ENCODE results near the gene RGN. TPM values are rescaled to one million over a fixed set of nuclear protein-coding genes. Genes with fewer than 3 reads are reported as not detected.

Gene RGN
- total and polyA plus RNA-seq, 4 donors = 27.8 to 163 (median 116) TPM

- 87% methylated on average over 4 of the region's 4 CpGs for WGBS
- Histone ChIP-seq H3K9me3 (ENCODE audit: control insufficient read depth in 4 of 4, low read length in 3 of 4) (peaks cover 0 to 4% (median 2%) of the 10 kb centered on the region in 4 donors), H3K4me1 (ENCODE audit: control insufficient read depth in 4 of 4, insufficient read depth in 4 of 4, low read length in 3 of 4) (no peaks in the 10 kb centered on the region), H3K27ac (ENCODE audit: low read depth in 1 of 2, low read length in 2 of 2) (no peak overlapping the region), H3K9ac (ENCODE audit: low read depth in 1 of 2, low read length in 2 of 2) (no peak overlapping the region), H3K36me3 (ENCODE audit: control insufficient read depth in 4 of 4, insufficient read depth in 3 of 4, low read depth in 1 of 4, low read length in 3 of 4) (peaks cover 2 to 26% (median 23%) of the 10 kb centered on the region in 4 donors), H3K4me3 (ENCODE audit: low read depth in 1 of 3, low read length in 3 of 3) (no peak overlapping the region), H3K27me3 (ENCODE audit: control insufficient read depth in 4 of 4, insufficient read depth in 4 of 4, low read length in 3 of 4) (no peaks in the 10 kb centered on the region)
- no peak for DNase-seq (ENCODE audit: low spot score)
- TF ChIP-seq, protein P1, sequence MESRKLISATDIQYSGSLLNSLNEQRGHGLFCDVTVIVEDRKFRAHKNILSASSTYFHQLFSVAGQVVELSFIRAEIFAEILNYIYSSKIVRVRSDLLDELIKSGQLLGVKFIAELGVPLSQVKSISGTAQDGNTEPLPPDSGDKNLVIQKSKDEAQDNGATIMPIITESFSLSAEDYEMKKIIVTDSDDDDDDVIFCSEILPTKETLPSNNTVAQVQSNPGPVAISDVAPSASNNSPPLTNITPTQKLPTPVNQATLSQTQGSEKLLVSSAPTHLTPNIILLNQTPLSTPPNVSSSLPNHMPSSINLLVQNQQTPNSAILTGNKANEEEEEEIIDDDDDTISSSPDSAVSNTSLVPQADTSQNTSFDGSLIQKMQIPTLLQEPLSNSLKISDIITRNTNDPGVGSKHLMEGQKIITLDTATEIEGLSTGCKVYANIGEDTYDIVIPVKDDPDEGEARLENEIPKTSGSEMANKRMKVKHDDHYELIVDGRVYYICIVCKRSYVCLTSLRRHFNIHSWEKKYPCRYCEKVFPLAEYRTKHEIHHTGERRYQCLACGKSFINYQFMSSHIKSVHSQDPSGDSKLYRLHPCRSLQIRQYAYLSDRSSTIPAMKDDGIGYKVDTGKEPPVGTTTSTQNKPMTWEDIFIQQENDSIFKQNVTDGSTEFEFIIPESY (IDR thresholded peaks at IDR 0.05) = no peak
- TF ChIP-seq, protein P2, sequence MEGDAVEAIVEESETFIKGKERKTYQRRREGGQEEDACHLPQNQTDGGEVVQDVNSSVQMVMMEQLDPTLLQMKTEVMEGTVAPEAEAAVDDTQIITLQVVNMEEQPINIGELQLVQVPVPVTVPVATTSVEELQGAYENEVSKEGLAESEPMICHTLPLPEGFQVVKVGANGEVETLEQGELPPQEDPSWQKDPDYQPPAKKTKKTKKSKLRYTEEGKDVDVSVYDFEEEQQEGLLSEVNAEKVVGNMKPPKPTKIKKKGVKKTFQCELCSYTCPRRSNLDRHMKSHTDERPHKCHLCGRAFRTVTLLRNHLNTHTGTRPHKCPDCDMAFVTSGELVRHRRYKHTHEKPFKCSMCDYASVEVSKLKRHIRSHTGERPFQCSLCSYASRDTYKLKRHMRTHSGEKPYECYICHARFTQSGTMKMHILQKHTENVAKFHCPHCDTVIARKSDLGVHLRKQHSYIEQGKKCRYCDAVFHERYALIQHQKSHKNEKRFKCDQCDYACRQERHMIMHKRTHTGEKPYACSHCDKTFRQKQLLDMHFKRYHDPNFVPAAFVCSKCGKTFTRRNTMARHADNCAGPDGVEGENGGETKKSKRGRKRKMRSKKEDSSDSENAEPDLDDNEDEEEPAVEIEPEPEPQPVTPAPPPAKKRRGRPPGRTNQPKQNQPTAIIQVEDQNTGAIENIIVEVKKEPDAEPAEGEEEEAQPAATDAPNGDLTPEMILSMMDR (IDR thresholded peaks at IDR 0.05; ENCODE audit: low read depth, low read length, missing input control) = no peak
- TF ChIP-seq FOXA1 (IDR thresholded peaks at IDR 0.05) (no peak), TAF1 (conservative IDR thresholded peaks at IDR 0.05) (no peak), FOXA2 (IDR thresholded peaks at IDR 0.05) (no peak), NR2F2 (IDR thresholded peaks at IDR 0.05) (no peak), RXRA (IDR thresholded peaks at IDR 0.05) (no peak), MAX (IDR thresholded peaks at IDR 0.05) (no peak), HNF4A (conservative IDR thresholded peaks at IDR 0.05) (no peak), JUND (IDR thresholded peaks at IDR 0.05) (no peak), SP1 (IDR thresholded peaks at IDR 0.05) (no peak), EGR1 (IDR thresholded peaks at IDR 0.05; ENCODE audit: low read depth in 2 of 2) (no peak), GABPA (IDR thresholded peaks at IDR 0.05 in 1 of 2, conservative IDR thresholded peaks at IDR 0.05 in 1 of 2) (no peak), REST (IDR thresholded peaks at IDR 0.05) (no peak)
Observed at GRCh38 chrX:47097018-47097417, 18.8 kb downstream of the RGN start.

DNA sequence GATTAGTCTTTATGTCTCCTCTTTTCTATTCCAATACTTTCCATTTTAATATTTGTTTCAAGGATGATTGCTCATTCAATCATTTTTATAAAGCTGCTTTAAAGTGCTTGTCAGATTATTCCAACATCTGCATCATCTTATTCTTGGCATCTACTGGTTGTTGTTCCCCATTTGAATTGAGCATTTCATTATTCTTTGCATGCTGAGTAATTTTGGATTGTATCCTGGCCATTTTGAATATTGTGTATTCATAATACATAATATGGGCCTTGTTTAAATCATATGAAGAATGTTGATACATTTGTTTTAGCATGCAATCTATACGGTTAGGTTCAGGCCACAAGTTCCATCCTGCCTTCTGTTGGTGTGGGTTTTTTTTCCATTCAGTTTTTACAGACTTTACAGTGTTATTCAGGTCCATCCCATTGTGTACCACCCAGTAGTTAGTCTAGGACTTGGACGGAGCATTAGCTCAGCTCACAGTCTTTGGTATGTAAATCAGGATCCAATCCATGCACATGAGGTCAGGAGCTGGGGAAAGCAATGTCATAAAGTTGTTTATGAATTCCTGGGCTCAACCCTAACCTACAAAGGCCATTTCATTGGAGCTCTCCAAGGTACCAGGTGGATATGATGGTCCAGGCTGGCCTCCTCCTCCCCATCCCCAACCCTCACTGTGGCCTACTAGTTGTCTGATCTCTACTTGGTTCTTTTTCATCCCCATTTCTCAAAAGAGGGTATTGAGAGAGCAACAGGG is 20.3 kb downstream of the RGN start:
- WGBS = 88% methylated on average over 2 of the region's 2 CpGs
- H3K36me3 ChIP-seq (ENCODE audit: control insufficient read depth in 4 of 4, insufficient read depth in 3 of 4, low read depth in 1 of 4, low read length in 3 of 4) = peaks cover 2 to 25% (median 18%) of the 10 kb centered on the region in 4 donors
- peaks cover 0 to 4% (median 2%) of the 10 kb centered on the region in 4 donors for H3K9me3 ChIP-seq (ENCODE audit: control insufficient read depth in 4 of 4, low read length in 3 of 4)
- no peaks in the 10 kb centered on the region for H3K27me3 ChIP-seq (ENCODE audit: control insufficient read depth in 4 of 4, insufficient read depth in 4 of 4, low read length in 3 of 4)
- no peaks in the 10 kb centered on the region for H3K4me1 ChIP-seq (ENCODE audit: control insufficient read depth in 4 of 4, insufficient read depth in 4 of 4, low read length in 3 of 4)
- TF ChIP-seq SP1 (IDR thresholded peaks at IDR 0.05) (no peak), YY1 (IDR thresholded peaks at IDR 0.05) (no peak), REST (IDR thresholded peaks at IDR 0.05) (peak; percentile 75), EGR1 (IDR thresholded peaks at IDR 0.05; ENCODE audit: low read depth in 2 of 2) (no peak), RAD21 (IDR thresholded peaks at IDR 0.05) (no peak), ATF3 (IDR thresholded peaks at IDR 0.05) (no peak), JUND (IDR thresholded peaks at IDR 0.05) (no peak)
- TF ChIP-seq, protein P1 (IDR thresholded peaks at IDR 0.05) = no peak
- no peak overlapping the region for H3K9ac ChIP-seq (ENCODE audit: low read depth in 1 of 2, low read length in 2 of 2)
- DNase-seq (ENCODE audit: low spot score) = no peak
- H3K4me3 ChIP-seq (ENCODE audit: low read depth in 1 of 3, low read length in 3 of 3) = no peak overlapping the region
- H3K27ac ChIP-seq (ENCODE audit: low read depth in 1 of 2, low read length in 2 of 2) = no peak overlapping the region
